ENCODE data around the gene L1CAM.

L1CAM gene

DNA sequence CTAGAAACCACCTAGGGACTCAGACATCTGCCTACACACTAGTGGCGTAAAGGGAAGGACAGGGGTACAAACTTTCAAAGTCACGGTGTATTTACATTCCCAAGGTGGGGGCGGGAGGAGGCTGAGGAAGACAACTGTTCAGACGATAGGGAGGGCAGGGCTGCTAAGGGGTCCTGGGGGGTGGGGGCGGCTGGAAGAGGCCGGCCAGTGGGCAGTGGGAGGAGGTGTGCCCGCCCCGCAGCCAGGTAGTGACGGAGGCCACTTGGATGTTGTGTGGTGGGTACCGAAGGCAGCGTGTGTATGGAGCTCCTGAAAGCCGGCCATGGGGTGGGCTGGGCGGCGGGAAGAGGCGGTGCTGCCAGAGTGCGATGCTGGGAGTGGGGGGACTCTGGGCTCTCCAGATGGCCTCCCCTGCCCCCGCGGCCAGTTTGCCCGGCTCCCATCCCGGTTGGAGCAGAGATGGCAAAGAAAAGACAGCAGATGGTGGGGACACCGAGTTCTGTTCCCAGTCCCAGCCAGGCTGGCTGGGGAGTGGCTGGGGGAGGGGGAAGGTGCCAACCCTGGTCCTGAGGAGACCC, 24.2 kb downstream of the L1CAM start:
- no peak for DNase-seq

DNA sequence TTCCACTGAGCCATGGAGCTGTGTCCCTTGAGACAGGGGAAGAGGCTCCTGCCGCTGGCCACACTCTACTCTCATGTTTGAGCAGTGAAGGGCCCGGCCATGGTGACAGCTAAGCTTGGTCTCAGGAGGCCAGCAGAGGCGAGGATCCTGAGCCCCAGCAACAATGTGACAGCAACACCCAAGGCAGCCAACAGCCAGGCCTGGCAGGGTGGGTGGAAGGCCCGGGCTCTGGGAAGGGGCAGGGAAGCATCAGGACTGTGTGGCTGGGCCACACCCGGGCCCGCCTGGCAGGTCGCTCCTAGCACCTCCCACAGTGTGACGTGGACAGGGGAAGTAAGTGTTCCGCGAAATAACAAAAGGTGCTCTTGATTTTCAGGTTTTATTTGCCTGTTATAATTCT, 24.8 kb downstream of the L1CAM start:
- DNase-seq: no peak

DNA sequence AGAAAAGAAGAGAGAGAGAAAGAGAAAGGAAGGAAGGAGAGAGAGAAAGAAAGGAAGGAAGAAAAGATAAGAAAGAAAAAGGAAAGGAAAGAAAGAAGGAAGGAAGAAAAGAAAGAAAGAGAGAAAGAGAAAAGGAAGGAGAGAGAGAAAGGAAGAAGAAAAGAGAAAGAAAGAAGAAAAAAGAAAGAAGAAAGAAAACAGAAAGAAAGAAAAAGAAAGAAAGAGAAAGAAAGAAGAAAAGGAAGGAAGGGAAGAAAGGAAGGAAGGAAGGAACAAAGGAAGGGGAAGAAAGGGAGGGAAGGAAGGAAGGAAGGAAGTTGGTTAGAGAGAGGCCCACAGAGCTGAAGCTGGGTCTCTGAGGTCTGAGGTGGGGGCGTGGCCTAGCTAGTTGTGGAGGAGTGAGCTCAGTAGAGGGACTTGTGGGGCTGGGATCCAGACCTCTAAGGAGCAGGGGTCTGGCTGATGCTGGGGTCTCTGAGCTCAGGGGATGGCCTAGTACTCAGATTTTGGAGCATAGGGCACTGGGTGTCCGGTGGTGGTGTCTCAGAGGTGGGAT, 28.5 kb downstream of the L1CAM start:
- DNase-seq: no peak

DNA sequence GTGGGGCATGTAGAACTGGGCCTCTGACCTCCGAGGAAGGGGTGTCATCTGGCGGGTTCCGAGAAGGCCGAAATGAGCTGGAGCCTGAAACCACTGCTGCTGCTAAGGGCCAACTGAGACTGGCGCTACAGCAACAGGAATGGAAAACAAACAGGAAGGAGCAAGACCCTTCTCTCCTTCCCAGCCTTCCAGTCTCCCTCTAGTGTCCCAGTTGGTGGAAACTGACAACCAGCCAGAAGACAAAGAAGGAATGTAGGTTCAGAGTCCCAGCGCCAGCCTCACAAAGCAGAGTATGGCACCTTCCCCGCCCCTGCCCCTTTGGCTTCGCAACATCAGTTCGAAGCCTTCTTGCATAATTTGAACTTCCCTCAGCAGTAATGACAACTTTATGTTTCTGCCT, 31.3 kb downstream of the L1CAM start:
- no peak for DNase-seq

DNA sequence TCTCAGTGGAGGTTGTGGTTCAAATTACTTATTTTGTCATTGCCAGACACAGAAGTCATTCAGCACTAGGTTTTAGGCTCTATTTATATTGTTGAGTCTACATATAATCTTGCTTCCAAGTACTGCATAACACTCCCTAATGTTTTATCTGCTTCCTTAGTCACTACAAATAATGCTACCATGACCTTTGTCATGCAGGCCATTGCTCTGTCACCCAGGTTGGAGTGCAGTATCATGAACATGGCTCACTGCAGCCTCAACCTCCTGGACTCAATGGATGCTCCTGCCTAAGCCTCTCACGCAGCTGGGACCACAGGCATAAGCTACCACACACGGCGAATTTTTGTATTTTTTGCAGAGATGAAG, 32.1 kb downstream of the L1CAM start:
- no peak for DNase-seq

DNA sequence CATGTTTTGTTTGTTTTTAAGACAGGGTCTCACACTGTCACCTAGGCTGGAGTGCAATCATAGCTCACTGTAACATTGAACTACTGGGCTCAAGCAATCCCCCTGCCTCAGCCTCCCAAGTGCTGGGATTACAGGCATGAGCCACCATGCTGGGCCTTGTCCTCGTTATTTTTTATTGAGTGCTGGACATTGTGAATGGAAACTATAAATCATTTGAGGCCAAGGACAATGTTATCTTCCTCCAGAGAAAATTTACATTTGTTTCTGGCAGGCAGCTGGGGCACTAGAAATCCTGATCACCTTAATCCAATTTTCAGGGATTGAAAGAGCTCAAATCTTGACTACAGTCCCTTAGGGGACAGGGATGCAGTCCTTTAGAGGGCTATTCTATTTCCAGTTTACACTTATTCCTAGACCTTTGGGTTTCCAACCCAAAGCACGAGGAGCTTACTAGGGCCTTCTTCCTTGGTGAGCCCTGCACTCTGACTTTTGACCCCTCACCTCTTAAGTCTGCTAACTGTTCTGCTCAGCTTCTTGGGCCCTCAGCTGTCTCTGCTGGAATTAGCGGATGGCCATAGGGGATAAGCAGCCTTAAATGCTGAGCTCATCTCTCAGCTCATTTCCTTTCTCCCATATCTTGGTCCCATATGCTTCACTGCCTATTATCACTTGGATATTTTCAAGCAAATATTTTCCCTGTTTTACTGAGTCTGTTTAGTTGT, 32.6 kb downstream of the L1CAM start:
- no peak for DNase-seq

DNA sequence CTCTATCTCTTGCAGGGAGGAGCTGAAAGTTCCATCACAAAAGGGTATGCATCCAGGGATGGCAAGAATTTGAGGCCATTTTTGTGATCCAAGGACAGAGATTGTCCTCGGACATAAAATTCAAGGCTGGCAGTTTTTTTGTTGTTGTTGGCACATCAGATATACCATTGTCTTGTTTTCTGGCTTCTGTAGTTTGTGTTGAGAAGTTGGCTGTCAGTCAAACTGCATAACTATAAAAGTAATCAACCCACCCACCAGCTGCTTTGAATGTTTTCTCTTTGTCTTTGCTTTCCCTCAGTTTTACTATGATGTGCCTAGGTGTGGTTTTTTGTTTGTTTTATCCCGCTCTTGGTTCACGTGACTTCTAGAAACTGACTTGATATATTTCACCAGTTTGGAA, 34.0 kb downstream of the L1CAM start:
- no peak for DNase-seq

DNA sequence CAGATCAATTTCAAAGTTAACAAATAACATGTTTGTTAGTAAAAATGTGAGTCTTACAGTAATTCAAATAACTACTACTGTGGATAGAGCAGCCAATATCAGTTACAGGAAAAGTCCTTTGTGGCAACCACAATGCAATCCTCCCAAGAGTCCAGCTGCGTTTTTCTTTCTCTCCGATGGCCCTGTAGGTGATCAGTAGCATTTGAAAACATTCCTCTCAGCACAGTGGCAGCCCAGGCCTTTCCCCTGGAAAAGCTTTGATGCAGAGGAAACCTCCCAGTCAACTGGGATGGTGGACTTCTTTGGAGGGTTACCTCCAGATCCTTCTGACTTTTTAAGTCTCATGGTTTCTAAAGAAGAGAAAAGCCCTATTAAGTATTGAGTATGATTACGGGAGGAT, 37.6 kb downstream of the L1CAM start:
- no peak for DNase-seq

DNA sequence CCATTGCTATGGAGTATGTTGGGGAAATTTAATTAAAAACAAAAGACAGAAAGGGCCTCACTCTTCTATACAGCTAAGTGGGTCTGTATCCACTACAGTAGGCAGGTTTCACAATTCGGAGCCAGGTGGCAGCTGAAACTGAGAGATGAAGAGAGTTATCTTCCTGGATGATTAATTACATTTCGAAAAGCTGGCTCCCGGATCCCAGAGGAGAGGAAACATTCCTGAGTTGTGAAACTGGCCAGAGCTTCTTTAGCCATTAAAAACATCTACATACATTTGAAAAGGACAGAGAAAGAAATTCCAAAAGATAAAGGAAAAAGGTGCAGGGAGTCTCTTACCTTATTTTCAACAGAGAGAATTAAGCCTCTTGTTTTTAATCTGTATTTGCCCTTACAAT, 40.1 kb downstream of the L1CAM start:
- no peak for DNase-seq

DNA sequence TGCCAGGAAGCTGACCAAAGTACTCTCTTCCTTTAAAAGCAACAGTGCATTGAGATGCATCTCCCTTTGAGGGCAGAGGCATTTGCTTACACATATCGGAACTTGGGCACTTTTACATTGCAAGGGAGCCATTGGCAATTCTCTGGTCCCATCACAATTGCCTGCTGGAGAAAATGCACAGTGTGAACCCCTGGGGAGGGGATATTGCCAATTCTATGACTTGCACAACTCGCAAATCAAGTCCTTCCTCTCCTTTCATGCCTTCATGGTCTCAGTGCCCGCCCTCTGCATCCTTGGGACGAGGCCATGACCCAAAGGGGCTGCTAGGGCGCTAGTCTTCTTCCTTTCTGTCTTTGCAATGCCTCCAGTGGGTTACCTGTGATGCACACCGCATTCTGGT, 40.8 kb downstream of the L1CAM start:
- no peak for DNase-seq

DNA sequence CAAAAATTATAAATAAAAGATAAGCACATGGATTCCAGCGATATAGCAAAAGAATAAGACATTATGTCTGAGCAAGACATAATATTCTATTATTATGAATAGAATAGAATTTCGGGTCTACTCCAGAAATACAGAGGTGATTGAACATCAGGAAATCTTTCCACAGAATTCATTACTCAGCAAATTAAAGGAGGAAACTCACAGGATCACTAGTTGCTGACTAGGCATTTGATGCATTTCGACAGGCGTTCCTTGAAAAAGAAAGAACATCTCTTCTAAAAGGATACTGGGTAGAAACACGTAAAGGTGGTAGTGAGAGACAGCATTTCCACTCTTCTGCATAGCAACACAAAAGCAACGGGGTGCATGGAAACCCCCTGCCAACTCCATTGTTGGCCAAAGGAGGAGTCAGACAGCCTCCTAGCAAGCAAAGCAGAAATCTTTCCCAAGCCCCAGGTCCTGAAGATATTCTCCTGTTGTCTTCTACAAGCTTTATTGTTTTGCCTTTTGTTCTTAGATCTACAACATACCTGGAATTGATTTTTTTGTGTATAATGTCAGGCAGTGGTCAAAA, 41.4 kb downstream of the L1CAM start:
- DNase-seq: no peak

DNA sequence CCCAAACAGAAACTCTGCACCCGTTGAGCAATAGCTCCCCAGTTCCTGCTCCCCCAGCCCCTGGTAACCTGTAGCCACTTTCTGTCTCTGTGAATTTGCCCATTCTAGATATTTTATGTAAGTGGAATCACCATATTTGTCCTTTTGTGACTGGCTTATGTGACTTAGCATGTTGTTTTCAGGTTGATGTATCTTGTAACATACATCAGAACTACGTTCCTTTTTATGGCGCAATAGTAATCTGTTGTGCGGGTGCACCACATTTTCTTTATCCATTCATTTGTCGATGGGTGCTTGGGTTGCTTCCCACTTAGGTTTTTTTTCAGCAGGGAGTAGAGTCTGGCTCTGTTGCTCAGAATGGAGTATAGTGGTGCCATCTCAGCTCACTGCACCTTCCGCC, 49.1 kb downstream of the L1CAM start:
- no peak for DNase-seq

DNA sequence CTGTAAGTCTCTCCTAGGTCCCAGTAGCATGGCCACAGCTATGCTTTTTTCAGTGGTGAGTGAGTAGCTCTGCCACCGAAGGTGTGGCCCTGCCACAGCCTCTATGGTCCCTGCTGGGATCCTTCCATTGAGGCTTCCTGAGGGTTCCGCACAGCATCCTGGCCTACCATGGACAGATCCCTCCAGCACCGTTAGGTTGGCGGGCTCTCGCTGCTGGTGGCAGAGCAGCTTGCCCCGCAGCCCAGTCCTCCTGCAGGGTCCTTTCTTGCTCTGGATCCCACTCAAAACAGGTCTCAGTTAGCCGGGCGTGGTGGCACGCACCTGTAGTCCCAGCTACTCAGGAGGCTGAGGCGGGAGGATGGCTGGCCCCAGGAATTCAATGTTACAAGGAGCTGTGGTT, 53.2 kb downstream of the L1CAM start:
- no peak for DNase-seq

DNA sequence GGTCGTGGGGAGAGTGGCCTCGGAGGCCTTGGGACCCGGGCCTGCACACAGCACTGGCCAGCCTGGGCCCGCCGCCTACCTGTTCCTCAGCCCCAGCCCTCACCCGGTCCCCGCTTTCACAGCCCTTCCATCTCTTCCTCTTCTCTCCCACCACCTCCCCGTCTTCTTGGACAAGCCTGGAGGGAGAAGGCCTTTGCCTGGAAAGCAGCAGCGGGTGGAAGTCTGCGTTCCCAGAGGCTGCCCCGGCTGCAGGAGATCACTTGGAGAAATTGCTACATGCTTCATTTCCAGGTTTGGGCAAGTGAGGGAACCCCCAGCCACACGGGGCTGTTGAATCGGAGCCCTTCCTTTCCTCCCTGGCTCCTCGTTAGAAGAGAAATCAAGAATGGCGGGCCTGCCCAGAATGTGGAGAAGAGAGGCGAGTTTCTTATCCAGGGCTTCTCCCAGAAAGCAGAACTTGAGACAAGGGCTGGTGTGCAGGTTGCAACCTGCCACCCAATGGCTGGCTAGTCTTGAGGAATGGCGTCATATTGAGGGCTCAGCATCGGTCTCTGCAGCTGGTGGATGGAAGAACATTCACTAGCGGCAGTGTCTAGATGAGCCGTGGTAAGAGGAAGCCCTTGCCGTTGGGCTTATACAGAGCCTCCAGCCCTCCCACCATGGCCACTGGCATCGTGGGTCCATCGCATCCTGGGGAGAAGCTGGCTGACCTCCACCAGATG, 54.4 kb downstream of the L1CAM start:
- no peak for DNase-seq

DNA sequence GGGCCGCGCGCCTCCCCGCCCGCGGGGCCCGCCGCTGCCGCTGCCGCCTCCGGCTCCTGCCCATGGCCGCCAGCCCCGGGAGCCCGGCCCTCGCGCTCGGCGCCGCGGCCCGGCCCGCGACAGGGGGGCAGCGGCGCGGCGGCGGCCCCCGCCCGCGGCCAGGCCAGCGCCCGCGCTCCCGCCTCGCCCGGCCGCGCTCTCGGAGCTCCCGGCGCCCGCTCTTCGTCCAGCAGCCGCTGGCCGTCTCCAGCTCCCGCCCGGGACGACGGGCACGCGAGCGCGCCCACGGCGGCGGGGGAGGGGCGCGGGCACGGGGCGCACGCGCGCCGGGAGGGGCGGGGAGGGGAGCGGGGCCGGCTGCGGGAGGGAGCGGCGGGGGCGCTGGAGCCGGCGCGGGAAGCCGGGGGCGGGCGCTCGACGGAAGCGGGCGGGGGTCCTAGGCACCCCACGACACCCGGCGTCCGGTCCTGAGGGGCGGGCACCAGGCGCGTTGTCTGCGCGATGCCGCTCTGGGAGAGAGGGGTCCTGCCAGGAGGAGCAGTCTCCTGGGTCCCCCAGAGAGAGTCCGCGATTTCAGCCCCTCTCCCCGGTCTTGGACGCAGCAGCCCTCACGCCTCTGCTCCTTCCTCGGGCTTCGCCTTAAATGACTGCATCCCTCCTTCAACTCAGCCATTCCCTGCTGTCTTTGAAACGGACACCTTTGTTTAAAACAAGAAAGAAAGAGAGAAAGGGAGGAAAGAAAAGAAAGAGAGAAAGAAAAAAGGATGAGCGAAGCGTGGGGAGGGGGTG, 55.1 kb downstream of the L1CAM start:
- DNase-seq: no peak

DNA sequence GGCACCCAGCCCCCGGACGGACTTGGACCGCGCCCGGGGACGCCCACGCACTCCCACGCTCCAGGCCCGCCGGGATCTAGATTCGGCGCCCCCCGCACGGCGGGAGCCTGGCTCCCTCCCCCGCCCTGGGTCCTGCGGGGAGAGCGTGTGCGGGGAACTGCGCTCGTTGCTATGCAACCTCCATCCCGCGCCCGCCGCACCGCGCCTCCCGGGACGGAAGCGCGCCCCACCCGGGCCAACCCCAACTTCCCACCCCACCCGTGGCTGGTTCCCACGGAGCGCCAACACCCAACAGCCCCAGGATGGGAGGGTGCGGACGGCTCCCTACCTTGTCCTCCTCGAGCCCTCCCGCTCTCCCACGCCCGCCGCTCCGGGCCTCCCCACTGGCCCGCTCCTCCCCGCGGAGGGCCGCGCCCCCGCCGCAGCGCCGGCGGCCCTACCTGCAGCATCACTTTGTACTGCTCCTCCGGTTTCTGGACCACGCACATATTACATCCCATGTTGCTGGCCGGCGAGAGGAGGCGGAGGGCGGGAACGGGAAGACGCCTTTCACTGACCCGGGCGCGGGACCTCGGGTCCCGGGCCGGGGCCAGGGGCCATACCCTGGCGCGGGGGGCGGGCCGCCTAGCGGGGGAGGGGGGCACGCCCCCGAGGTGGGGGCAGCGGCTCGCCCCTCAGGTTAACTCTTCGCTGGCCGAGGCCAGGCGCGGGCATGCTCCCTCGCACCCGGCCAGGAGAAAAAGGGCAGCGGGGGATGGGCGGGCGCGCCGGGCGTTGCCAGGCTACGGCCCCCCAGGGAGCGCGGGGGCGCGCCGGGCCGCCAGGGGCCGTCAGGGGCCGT, 56.0 kb downstream of the L1CAM start, which contains the start of gene PDZD4:
PDZD4 (minus strand) TSS at position 746 of the 841 bp plus-strand sequence; CDS start at position 500, 246 bp downstream.
- DNase-seq: no peak

DNA sequence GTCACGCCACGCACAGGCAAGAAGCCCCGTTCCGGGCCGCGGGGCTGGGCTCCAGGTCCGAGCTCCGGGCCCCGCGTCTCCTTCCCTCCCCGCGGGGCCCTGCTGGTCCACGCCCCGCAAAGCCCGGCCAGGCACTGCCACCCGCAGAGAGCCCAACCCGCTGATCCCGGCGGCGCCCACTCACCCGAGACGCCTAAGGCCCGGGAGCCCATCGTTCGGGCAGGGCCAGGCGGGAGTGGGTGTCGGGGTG, 56.5 kb downstream of the L1CAM start:
- DNase-seq: no peak

DNA sequence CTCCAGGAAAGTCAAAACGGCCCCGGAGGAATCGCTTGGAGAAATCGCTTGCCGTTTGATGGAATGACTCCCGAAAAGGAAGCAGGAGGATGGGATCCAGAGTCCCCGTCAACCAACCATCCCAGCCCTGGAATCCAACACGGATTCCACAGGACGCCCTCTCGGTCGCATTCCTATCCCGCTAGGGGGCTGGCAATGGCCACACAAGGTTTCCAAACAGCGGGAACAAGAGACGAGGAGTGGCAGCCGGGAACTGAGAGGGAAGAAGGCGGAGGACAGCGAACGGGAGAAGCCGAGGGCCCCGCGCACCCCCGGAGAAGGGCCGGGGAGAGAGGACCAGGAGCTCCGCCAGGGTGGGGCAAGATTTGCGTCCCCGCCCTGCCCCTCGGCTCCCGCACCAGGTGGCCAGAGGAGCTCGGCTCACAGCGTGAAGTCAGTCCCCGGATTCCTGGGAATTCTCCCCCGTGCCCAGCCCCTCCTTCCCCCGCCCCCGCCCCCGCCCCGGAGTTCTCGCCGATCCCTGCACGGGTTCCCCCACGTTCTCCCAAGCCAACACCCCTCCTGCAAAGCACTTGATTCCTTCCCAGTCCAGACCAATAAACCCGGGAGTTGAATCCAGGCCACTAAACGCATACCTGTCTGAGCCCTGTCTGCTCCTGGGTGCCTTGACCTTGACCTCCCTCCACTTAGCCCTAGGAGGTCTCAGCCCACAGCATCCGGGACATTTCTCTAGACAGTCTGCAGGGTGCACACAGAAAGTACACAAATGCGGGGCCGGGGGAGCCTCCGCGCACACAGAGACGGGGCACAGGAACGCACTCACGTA, 57.0 kb downstream of the L1CAM start:
- DNase-seq: no peak

DNA sequence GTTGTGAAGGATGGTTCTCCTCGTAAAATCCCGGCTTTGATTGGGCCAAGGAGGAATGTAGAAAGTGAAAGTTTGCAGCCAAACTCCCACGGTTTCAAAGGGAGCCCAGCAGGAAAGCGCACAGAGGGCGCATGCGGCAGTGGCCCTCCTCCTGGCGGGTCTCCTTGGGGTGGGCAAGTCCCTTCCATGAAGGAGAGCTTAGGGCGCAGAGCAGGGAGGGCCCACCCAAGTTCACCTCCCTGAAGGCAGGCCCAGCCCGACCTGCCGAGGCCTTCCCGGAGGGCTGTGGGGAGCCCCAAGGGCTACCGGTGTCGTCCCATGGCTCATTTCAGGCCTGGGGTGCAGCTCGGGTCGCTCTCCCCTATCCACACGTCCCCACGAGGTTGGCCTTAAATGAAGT, 57.7 kb downstream of the L1CAM start:
- no peak for DNase-seq

DNA sequence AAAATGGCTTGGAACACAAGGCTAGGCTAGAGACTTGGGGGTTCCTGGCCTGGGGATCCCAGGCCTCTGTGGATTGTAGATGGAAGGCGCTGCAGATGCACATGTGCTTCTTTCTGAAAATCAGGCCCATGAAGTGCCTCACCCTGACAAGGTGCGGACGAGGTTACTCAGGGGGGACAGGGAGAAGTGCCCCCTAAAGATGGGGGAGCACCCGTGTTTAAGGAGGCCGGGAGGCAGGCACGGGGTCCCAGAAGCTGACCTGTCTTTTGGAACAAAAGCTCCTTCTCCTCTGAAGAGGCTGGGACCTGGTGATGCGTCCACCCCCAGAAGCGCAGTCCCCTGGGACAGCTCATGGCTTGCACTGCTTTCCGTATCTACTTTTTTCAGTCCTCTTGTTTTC, 58.1 kb downstream of the L1CAM start:
- no peak for DNase-seq

DNA sequence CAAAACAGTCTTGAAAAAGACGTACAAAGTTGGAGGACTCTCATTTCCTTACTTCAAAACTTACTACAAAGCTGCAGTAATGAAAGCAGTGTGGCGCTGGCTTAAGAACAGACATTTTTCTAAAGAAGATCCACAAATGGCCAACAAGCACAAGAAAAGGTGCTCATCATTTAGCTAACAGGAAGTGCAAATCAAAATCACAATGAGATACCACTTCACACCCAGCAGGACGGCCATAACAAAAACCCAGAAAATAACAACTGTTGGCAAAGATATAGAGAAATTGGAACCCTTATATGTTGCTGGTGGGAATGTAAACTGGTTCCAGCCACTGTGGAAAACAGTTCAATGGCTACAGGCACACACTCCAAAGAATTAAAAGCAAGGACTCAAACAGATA, 59.0 kb downstream of the L1CAM start:
- no peak for DNase-seq

Data from inflammatory macrophage (primary cell).